ENCODE measurements around the gene ITPR1.
A peak's percentile ranks its signal among the peaks of the same experiment; 100 is the strongest.

The ITPR1 gene

GRCh38 chr3:4726549-4726948, 233.4 kb downstream of the ITPR1 start:
- no peak for DNase-seq

DNA sequence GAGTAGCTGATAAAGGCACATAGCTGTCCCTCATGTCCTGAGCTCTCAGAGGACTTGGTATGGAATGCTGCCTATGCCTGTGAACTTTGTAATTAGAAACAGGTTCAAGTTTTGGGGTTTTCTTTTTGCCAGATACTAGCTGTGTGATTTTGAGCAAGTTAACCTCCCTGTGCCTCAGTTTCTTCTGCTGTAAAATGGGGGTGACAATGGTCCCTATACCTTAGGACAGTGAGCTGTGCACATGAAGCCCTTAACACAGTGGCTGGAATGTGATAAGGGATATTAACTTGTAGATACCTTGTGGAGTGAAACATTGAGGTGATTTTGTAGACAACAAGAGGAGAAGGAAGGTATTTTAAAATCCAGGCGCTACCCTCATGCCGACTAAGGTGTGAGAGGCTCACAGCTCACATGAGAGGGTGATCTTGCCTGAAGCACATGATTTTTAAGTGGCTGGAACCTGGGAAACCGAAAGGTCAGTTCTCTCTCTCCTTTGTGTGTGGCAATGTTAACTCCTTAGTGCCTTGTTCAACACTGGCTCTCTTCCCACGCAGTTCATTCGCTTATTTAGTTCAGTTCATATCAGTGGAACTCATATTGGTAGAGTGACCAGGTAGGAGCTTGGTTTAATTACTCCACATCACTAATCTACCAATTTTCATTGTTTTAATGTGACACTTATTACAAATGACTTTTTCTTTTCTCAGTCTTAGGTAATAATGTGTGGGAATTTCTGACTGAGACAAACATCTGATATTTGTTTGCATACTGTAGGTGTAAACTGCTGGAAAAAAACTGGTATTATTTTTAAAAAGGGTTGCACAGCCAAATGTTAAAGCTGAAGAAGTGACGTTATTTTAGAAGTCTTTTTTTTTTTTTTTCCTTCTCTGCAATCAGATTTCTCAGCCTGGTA, 236.2 kb downstream of the ITPR1 start:
- no peak for DNase-seq

DNA sequence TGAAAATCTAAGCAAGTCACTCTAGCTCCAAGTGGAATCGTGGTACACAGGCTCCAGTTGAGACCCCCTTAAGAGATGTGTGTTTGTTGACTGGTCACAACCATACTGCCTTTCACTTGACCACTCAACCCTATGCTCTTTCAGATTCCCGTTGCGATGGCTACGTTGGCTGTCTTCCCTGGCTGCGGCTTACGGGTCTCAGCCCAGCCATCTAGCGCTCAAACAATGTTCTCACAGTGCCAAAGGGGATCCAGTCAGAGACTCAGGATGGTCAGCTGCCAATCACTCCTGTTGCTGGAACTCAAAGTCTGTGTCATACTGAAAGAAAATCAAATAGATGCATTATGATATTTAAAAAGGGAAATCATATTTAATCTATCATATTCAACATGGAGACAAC, 237.6 kb downstream of the ITPR1 start:
- no peak for DNase-seq

- no peak for DNase-seq
These were observed 238.5 kb downstream of the ITPR1 start for GRCh38 chr3:4731543-4732111.

DNA sequence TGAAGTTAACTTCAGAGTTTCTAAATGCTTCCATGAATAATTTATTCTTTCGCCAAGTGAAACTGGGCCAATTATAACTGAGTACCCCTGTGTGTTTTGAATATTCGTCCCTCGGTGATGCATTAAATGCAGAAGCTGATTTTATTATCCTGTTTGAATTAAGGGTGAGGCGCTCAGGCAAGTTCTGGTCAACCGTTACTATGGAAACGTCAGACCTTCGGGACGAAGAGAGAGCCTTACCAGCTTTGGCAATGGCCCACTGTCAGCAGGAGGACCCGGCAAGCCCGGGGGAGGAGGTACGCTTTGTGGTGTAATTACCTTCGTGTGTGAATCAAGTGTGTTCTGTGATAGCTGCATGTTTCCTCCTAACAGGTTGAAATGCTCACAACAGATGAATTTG, 239.8 kb downstream of the ITPR1 start:
- DNase-seq = no peak

- no peak for DNase-seq
These were observed 241.3 kb downstream of the ITPR1 start for GRCh38 chr3:4734454-4734853.

GRCh38 chr3:4735243-4735642, 242.1 kb downstream of the ITPR1 start:
- no peak for DNase-seq

- peak; percentile 4 for DNase-seq
These were observed 243.2 kb downstream of the ITPR1 start for GRCh38 chr3:4736284-4736861.

DNA sequence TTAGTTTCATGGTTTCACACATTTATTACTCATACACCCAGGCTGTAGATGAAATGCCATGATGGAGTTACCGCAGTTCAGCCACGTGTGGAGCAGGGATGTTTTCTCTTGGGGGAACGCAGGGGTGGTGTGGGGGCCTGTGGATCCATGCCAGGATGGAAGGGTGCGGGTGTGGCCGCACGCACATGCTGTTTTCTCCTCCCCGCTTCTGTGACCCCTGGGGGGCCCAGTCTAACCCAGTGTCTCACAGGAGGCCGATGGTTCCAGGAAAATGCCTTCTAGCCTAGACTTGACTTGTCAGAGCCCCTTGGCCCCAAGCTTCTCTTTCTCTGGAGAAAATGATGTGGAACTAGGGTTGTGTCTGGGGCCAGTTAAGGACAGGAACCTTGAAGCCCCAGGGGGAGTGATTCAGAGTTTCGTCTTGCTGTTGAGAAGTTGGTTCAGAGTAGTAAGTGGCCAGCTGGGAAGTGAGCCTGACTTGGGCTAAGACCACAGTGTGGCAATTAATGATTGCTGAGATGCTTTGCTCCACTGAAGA, 245.7 kb downstream of the ITPR1 start:
- DNase-seq = no peak

GRCh38 chr3:4739289-4740236, 246.4 kb downstream of the ITPR1 start:
- no peak for DNase-seq

DNA sequence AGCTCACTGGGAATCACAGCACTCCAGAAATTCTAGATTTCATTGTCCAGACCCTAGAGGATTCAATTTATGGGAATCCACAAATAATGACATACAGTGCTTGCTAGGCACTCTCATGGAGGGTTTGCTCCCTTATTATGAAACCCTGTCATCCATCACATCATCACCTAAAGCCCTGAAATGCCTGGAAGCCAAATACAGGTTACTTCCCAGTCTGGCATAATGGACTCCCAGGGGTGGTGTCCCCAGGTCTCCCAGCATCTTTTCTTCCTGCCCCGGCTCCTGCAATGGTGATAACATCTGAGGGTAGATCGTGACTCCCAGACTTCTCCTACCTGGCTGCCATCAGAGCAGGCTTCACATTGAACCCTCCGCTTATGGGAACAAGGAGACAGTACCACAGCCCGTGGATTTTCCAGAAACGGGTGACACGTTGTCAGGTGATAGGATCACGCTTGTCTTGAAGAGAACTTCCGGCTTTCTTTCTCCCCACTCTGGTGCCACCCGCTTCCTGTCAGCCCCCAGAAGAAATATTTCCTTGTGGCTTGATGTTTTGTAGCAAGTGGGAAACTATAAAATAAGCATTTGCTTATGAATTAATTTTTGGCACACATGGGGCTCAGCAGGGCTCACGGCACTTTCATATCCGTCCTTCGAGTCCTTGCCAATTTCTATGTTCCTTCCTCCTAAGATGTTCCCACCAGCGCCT, 247.4 kb downstream of the ITPR1 start:
- no peak for DNase-seq

DNA sequence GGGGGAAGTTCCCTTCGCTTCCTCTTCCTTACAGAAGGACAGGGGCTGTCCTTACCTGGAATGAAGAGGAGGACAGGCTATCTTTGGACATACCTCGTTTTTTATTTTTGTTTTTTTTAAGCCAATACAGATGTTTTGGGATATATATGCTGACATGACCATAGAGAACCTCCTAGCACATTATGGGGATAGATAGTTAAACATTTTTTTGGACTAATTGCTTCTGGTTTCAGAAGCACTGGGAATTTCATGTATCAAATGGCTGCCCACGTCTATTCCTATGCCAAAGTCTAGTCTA, 247.9 kb downstream of the ITPR1 start:
- no peak for DNase-seq

- no peak for DNase-seq
These were observed 248.5 kb downstream of the ITPR1 start for GRCh38 chr3:4741404-4742307.

DNA sequence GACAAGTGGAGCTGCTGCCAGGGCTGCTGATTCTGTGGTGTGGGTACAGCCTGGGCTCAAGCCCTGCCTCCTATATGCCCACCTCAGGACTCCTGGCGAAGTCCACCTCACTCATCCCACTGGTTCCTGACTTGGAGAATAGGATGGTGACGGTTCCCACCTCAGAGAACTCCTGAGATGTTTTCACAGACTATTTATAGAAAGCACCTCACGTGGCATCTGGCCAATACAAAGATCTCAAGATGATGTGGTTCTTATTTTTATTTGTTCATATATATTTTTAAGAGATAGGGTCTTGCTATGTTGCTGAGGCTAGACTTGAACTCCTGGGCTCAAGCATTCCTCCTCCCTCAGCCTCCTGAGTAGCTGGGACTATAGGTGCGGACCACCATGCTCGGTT, 249.2 kb downstream of the ITPR1 start:
- no peak for DNase-seq

DNA sequence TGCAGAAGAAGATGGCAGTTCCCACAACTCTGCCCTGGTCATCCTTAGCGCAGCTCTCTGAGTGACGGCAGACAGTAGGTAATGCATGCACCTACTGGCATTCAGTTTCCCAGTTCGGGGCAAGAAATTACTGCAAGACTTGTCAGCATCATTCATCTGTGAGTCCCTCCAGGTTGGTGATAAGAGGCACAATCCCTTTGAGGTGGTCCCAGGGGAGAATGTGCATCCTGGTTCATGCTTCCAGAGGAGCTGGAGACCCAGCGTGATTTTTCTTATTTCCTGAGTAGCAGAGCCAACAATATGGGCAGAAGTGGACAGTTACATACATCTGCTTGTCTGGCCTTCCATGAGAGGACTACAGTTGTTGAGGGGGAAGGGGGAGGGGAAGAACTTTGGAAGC, 250.2 kb downstream of the ITPR1 start:
- no peak for DNase-seq

DNA sequence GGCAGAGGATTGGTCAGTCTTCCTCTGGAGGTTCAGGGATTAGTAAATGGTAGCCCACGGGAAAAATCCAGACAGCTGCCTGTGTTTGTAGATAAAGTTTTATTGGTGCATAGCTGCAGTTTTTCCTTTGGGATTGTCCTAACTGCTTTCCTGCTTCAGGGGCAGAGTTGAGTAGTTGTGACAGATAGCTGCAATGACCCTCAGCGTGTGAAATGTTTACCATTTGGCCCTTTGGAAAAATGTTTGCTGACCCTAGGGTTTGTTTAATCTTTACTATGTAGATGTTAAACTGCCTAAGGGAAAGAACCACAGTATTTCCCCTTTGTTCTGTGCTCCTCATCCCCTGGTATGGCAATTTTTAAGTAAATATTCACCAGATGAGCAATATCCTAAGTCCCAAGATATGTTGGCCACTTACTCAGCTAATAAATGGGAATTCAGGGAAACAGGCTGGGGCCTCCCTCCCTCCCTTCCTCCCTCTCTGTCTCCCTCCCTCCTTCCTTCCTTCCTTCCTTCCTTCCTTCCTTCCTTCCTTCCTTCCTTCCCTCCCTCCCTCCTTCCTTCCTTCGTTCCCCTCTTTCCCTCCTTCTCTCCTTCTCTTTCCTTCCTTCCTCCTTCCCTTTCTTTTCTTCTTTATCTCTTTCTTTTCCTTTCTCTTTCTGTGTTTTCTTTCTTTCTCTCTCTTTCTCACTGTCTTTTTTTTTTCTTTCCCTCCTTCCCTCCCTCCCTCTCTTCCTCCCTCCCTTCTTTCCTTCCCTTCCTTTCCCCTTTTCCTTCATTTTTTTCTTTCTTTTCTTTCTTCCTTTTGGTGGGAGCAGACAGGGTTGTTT, 251.5 kb downstream of the ITPR1 start:
- no peak for DNase-seq

GRCh38 chr3:4745235-4745610, 252.1 kb downstream of the ITPR1 start:
- no peak for DNase-seq

- DNase-seq = no peak
These were observed 253.3 kb downstream of the ITPR1 start for GRCh38 chr3:4746241-4746958.

GRCh38 chr3:4748127-4748526, 255.0 kb downstream of the ITPR1 start:
- no peak for DNase-seq
